Neural progenitor cell (in vitro differentiated cells): Measurements from ENCODE around the gene CTSH.

Experiments used
- EZH2 ChIP-seq: fragments of 200-600 bp; sonication (generic); IDR thresholded peaks from 2 replicates; pipeline ENCODE4 v1.6.1; 2017; ENCODE audit warnings: antibody characterized with exemption, mild to moderate bottlenecking, moderate library complexity
- TF ChIP-seq, protein P1 (sequence below): fragments of 200-600 bp; sonication (generic); IDR thresholded peaks from 2 replicates; pipeline ENCODE4 v1.5.1; 2017; ENCODE audit warnings: antibody characterized with exemption, mild to moderate bottlenecking

- TF ChIP-seq EZH2, result no peak
- TF ChIP-seq, protein P1, sequence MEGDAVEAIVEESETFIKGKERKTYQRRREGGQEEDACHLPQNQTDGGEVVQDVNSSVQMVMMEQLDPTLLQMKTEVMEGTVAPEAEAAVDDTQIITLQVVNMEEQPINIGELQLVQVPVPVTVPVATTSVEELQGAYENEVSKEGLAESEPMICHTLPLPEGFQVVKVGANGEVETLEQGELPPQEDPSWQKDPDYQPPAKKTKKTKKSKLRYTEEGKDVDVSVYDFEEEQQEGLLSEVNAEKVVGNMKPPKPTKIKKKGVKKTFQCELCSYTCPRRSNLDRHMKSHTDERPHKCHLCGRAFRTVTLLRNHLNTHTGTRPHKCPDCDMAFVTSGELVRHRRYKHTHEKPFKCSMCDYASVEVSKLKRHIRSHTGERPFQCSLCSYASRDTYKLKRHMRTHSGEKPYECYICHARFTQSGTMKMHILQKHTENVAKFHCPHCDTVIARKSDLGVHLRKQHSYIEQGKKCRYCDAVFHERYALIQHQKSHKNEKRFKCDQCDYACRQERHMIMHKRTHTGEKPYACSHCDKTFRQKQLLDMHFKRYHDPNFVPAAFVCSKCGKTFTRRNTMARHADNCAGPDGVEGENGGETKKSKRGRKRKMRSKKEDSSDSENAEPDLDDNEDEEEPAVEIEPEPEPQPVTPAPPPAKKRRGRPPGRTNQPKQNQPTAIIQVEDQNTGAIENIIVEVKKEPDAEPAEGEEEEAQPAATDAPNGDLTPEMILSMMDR, result no peak
These were observed 33.8 kb upstream of the CTSH start for GRCh38 chr15:78978601-78979179.
